ENCODE measurements around the gene GGA1.

GRCh38 chr22:37559901-37560607, 48.6 kb upstream of the GGA1 start, which contains the start of gene CDC42EP1:
- TF ChIP-seq CTCF (IDR thresholded peaks at IDR 0.05; ENCODE audit: insufficient read depth, low read depth, low read length) = no peak
- no peak for TF ChIP-seq EZH2 (IDR thresholded peaks at IDR 0.05; ENCODE audit: insufficient read depth, low read length)

Data from astrocyte (in vitro differentiated cells and primary cell).